Measurements from ENCODE around the gene RNF217. TPM values are rescaled to one million over a fixed set of nuclear protein-coding genes. Genes with fewer than 3 reads are reported as not detected.

RNF217 gene
- total RNA-seq, 1 experiment from 2014 or later, result 11.3 TPM

DNA sequence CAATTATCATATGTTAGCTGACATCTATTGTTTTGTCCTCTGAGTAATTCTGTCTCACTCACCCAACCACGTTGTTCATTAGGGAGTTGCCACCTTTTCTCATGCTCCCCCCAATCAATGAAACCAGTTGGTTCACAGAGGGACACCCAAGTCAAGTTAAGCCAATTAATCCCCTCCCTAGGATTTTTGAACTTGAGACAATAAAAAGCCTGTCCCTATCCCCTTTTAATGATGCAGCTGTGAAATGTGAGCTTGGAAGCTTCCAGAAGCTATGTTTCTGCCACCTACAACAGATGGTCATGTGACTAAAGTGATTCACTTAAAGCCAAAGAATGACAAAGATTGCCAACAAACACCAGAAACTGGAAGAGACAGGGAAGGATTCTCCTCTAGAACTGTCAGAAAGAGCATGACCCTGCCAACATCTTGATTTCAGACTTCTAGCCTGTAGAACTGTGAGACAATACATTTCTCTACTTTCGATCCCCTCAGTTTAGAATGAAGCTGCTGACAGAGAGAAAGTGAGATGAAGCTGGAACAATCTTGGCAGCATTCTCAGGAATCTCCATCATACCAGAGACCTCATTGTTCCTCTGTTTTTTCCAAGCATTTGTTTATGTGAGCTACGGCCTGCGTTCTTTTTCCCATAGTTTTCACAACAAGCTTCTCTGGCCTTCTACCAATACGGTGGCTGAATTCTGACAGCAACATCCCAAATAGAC is 133.5 kb downstream of the RNF217 start:
- peak; percentile 75 for DNase-seq (ENCODE audit: low read depth)

DNA sequence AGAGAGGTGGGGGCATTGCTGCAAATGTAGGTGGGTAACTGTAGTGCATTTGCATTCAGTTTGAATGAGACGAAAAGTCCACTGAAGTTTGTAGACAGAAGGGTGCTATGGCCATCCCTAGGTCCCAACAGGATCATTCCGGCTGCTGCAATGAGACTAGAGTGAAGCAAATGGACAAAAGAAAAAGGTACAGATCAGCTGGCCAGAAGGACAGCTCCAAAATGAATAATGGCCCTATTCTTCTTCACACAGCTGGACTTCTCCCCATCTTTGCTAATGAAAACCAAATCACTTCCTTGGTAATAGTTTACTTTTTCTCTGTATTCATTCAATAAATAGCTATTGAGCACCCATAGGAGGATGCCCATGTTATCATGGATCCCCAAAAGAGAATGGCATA is 134.9 kb downstream of the RNF217 start:
- no peak for DNase-seq (ENCODE audit: low read depth)

- no peak for DNase-seq (ENCODE audit: low read depth)
Measured at GRCh38 chr6:125098253-125098652, 136.0 kb downstream of the RNF217 start.

DNA sequence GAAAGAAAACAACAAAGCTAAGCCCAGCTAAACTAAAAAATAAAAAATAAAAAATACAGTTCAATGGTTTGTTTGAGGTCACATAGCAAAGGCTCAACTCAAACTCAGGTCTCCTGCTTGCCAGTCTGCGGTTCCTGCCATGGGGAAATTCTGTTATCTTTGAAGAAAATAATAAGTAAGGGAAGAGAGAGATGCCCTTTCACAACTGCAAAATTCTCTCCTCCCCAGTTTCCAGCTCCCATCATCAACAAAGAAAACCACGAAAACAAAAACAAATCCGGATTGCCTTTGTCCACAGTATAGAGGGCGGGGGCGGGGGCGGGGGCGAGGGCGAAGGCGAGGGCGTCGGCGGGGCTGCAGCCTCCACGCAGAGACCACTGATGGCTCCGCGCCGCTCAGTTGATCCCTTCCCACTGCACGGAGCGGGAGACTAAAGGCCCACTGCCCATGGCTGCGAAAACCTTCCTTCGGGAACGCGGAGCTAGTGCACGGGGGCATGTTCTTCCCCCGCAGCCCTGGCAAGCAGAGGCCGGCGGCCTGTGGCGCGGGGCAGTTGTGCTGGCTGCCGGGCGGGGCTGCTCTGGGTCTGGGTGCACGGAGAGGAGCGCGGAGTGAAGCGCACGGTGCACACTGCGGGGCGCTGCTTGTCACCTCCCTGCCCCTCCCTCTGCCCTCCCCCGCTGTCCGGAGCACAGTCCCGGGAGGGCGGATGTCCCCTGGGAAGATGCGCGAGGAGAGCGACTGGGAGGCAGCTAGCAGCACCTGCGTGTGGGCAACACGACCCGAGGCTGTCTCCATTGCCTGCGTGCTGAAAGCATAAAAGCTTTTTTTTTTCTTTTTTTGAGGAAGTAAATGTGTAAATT is 137.2 kb downstream of the RNF217 start:
- peak; percentile 72 for DNase-seq (ENCODE audit: low read depth)

DNA sequence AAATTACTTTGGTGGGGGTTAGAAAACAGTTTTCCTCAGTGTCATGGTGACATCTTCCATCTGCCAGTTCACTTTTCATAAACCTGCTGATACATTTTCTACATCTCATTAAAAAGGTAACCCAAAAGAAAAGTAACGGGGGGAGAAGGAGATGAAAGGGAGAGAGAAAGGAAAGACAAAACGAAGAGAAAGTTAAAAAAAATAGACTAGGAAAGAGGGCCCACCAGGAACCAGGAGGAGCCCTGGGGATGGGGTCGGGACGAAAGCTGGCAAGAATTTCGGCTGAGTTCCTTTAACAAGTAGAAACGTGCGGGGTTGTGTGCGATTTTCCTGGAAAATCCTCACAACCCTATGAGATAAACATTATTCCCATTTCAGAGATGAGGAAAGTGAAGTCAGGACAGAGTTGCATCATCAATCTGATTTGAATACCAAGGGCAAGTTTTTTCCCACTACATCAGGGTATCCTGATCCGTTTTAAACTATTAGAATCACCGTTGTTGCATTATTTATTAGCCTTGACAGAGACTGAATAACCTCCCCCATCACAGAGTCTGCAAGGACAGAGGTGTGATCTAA is 137.9 kb downstream of the RNF217 start:
- no peak for DNase-seq (ENCODE audit: low read depth)

DNA sequence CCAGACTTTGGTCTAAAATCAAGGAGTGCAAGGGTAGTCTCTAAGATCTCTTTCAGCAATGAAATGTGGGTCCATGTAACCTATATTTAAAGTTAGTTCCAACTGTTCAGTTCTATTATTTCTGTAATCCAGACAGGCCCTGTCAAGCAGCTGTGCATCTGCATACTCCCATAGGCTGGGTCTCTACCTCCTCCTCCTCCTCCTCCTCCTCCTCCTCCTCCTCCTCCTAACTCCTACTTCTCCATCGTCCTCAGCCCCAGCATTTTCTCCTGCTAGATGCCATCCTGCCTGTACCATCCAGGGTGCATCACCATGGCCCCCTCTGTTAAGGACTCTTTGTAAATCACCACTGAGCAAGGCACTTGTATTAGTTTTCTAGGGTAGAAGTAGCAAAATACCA is 138.9 kb downstream of the RNF217 start:
- DNase-seq (ENCODE audit: low read depth), result no peak

- no peak for DNase-seq (ENCODE audit: low read depth)
Measured at GRCh38 chr6:125101631-125102030, 139.4 kb downstream of the RNF217 start.

- DNase-seq (ENCODE audit: low read depth), result no peak
Measured at GRCh38 chr6:125102411-125102810, 140.2 kb downstream of the RNF217 start.

DNA sequence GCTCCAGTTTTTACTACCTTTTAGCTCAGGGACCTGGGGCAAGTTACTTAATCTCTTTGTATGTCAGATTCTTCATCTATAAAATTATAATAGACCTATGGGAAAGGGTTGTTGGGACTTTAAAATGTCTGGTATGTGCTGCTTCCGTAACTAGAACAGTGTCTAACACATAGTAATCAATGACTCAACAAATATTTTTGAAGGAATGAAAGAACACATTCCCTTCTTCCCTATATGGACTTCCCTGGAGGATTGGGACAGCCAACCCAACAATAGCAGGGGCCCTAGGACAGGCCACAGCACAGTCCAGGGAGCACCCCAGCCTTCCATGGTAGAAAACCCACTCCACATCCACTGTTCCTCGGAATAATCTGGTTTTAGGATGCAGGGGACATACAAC is 140.7 kb downstream of the RNF217 start:
- DNase-seq (ENCODE audit: low read depth), result peak; percentile 85

DNA sequence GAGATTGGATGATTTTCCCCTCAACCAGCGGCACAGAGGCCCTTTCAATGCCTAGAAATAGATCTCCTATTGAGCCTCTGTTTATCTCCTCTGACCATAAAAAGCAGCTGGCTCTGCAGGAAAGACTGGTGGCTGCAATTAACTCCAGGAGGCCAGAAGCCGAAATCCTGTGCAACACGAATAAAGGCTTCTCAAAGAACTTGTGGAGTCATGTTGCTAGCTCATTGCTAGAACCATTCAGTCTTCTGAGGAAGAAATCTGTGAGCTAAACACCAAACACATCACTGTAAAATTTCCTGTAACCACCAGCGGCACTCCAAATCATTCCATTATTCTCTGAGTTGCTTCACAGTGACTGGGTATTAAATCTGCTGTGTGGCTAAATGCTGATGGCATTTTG is 142.2 kb downstream of the RNF217 start:
- peak; percentile 65 for DNase-seq (ENCODE audit: low read depth)

GRCh38 chr6:125107048-125107447 is 144.8 kb downstream of the RNF217 start:
- DNase-seq (ENCODE audit: low read depth), result no peak

GRCh38 chr6:125107896-125108295 is 145.7 kb downstream of the RNF217 start:
- DNase-seq (ENCODE audit: low read depth), result peak; percentile 52

DNA sequence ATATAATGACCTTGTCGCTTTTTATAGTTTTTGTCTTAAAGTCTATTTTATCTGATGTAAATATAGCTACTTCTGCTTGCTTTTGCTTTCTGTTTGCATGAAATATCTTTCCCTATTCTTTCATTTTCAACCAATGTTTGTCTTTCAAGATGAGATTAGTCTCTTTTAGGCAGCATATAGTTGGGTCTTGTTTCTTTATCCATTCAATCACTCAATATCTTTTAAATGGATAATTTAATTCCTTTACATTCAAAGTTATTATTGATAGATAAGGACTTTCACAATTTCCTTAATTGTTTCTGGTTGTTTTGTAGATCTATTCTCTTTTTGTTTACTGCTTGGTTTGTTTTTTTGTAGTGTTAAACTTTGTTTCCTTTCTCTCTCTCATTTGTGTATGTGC is 147.8 kb downstream of the RNF217 start:
- DNase-seq (ENCODE audit: low read depth), result no peak

DNA sequence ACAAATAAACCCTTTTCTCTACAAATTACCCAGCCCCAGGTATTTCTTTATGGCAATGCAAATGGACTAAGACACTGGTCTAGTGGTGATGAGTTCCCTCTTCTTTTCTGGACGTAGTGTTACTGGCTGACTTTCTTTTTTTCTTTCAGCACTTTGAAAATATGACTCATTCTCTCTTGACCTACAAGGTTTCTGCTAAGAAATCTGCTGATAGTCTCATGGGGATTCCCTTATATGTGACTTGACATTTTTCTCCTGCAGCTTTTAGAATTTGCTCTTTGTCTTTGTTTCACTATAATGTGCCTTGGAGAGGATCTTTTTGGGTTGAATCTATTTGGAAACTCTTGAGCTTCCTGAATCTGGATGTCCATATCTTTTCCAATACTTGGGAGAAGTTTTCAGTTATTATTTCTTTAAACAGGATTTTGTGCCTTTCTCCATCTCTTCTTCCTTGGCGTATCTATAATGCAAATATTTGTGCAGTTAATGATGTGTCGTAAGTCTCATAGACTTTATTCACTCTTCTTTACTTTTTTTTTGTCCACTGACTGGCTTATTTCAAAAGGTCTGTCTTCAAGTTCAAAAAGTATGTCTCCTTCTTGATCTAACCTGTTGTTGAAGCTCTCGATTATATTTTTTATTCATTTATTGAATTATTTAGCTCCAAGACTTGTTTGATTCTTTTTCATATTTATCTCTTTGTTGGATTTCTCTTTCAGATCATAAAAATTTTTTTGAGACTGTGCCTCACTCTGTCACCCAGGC is 149.2 kb downstream of the RNF217 start:
- DNase-seq (ENCODE audit: low read depth), result peak; percentile 52

- DNase-seq (ENCODE audit: low read depth), result no peak
Measured at GRCh38 chr6:125112934-125113333, 150.7 kb downstream of the RNF217 start.

GRCh38 chr6:125114248-125114858 is 152.1 kb downstream of the RNF217 start:
- peak; percentile 62 for DNase-seq (ENCODE audit: low read depth)

DNA sequence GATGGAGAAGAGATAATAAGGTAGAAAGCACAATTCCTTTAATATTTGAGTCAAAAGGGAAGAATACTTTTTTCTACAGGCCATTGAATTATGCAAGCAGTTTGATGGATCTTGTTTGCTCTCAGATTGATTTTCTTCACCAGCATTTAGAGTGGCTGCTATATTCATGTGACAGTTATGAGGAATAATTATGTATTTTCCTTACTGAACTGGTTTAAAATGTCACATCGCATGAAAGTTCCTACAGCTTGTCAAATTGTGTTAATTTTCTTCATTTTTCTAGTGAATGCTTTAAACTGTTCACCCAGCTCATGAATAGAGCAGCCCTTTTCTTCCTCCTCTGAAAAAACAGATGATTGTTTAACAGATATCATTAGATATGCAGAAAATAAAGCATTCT is 153.9 kb downstream of the RNF217 start:
- no peak for DNase-seq (ENCODE audit: low read depth)

DNA sequence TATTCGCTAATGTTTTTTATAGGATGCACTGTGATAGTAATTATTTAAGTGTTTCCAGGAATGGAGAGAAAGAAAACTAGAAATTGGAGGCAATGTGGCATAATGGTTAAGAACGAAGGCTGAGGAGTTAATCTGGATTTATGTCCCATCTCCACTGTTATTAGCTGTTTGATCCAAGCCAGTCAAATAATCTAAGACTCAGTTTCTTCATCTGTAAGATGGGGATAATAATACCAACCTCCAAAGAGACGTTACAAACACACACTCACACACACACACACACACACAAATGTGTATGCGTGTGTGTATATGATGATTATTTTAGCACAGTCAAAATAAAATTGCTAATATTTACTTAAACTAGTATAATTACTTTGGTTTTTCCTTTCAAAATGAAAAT is 154.5 kb downstream of the RNF217 start:
- no peak for DNase-seq (ENCODE audit: low read depth)

DNA sequence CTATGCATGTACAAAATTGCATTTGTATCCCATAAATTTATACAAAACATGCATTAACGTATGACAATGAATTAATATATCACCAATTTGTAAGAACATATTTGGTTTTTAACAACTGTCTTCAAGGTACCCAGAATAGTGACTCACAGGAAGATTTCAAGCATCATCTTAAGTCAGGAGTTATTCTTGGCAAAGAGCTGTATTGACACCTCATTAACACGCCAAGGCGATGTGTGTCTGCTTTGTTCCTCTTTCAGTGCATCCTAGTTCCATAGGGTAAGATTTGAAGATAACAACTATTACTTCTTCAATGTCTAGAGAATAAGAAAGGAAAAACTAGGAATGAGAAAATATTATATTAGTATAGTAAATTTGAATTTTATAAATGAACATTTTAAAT is 155.6 kb downstream of the RNF217 start:
- peak; percentile 55 for DNase-seq (ENCODE audit: low read depth)

- no peak for DNase-seq (ENCODE audit: low read depth)
Measured at GRCh38 chr6:125120054-125120590, 157.9 kb downstream of the RNF217 start.

DNA sequence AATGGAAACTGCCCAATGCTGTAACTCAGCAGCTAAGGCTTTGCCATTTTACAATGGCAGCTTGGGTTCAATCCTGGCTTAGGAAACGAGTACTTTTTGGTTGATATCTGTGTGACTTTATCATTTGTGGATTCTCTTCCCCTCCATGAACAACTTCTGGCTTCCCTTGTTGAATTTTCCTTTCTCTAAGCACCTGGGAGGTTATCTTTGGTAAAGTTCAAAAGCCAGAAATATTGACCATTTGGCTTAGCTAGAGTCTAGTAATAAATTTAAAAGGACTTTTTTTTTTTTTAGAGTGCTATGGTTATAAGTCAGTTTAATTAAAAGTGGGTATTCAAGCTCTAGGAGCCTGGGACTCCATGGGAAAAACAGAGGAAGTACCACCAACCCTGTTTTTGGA is 159.7 kb downstream of the RNF217 start:
- DNase-seq (ENCODE audit: low read depth), result no peak

All from LHCN-M2 (cell line).